Measurements from ENCODE around the gene MACROD2. TPM values are rescaled to one million over a fixed set of nuclear protein-coding genes. Genes with fewer than 3 reads are reported as not detected.

Gene MACROD2
- total RNA-seq, 1 donor from 2014 or later = 2.5 TPM

GRCh38 chr20:14232650-14233049, 237.3 kb downstream of the MACROD2 start:
- Mint-ChIP-seq H3K36me3 (ENCODE audit: unreplicated experiment) (no peaks in the 10 kb centered on the region), H3K27me3 (ENCODE audit: unreplicated experiment) (no peaks in the 10 kb centered on the region), H3K27ac (ENCODE audit: unreplicated experiment) (no peak overlapping the region), H3K4me3 (ENCODE audit: unreplicated experiment) (no peak overlapping the region), H3K4me1 (ENCODE audit: unreplicated experiment) (no peaks in the 10 kb centered on the region), H3K9me3 (ENCODE audit: unreplicated experiment) (peaks cover 4% of the 10 kb centered on the region)
- DNase-seq (ENCODE audit: extremely low spot score, unreplicated experiment) = no peak
- TF ChIP-seq CTCF (IDR thresholded peaks at IDR 0.05) = no peak

- no peak overlapping the region for H3K4me3 Mint-ChIP-seq (ENCODE audit: unreplicated experiment)
- no peaks in the 10 kb centered on the region for H3K27me3 Mint-ChIP-seq (ENCODE audit: unreplicated experiment)
- H3K36me3 Mint-ChIP-seq (ENCODE audit: unreplicated experiment) = no peaks in the 10 kb centered on the region
- H3K4me1 Mint-ChIP-seq (ENCODE audit: unreplicated experiment) = no peaks in the 10 kb centered on the region
- no peak for DNase-seq (ENCODE audit: extremely low spot score, unreplicated experiment)
- H3K27ac Mint-ChIP-seq (ENCODE audit: unreplicated experiment) = no peak overlapping the region
- H3K9me3 Mint-ChIP-seq (ENCODE audit: unreplicated experiment) = peaks cover 4% of the 10 kb centered on the region
- TF ChIP-seq CTCF (IDR thresholded peaks at IDR 0.05) = no peak
Observed at GRCh38 chr20:14234666-14235295, 239.5 kb downstream of the MACROD2 start.

GRCh38 chr20:14235355-14235754, 240.0 kb downstream of the MACROD2 start:
- DNase-seq (ENCODE audit: extremely low spot score, unreplicated experiment) = no peak
- Mint-ChIP-seq H3K9me3 (ENCODE audit: unreplicated experiment) (peaks cover 4% of the 10 kb centered on the region), H3K36me3 (ENCODE audit: unreplicated experiment) (no peaks in the 10 kb centered on the region), H3K27me3 (ENCODE audit: unreplicated experiment) (no peaks in the 10 kb centered on the region), H3K4me1 (ENCODE audit: unreplicated experiment) (no peaks in the 10 kb centered on the region), H3K27ac (ENCODE audit: unreplicated experiment) (no peak overlapping the region), H3K4me3 (ENCODE audit: unreplicated experiment) (no peak overlapping the region)
- TF ChIP-seq CTCF (IDR thresholded peaks at IDR 0.05) = no peak

- H3K4me1 Mint-ChIP-seq (ENCODE audit: unreplicated experiment) = no peaks in the 10 kb centered on the region
- no peak for DNase-seq (ENCODE audit: extremely low spot score, unreplicated experiment)
- no peak overlapping the region for H3K27ac Mint-ChIP-seq (ENCODE audit: unreplicated experiment)
- no peaks in the 10 kb centered on the region for H3K27me3 Mint-ChIP-seq (ENCODE audit: unreplicated experiment)
- no peaks in the 10 kb centered on the region for H3K36me3 Mint-ChIP-seq (ENCODE audit: unreplicated experiment)
- no peak for TF ChIP-seq CTCF (IDR thresholded peaks at IDR 0.05)
- H3K4me3 Mint-ChIP-seq (ENCODE audit: unreplicated experiment) = no peak overlapping the region
- H3K9me3 Mint-ChIP-seq (ENCODE audit: unreplicated experiment) = no peaks in the 10 kb centered on the region
Observed at GRCh38 chr20:14245368-14245970, 250.2 kb downstream of the MACROD2 start.

GRCh38 chr20:14259689-14260088, 264.4 kb downstream of the MACROD2 start:
- Mint-ChIP-seq H3K27me3 (ENCODE audit: unreplicated experiment) (no peaks in the 10 kb centered on the region), H3K9me3 (ENCODE audit: unreplicated experiment) (no peaks in the 10 kb centered on the region), H3K4me3 (ENCODE audit: unreplicated experiment) (no peak overlapping the region), H3K36me3 (ENCODE audit: unreplicated experiment) (no peaks in the 10 kb centered on the region), H3K4me1 (ENCODE audit: unreplicated experiment) (no peaks in the 10 kb centered on the region), H3K27ac (ENCODE audit: unreplicated experiment) (no peak overlapping the region)
- no peak for DNase-seq (ENCODE audit: extremely low spot score, unreplicated experiment)
- TF ChIP-seq CTCF (IDR thresholded peaks at IDR 0.05) = no peak

Measured in osteocyte (in vitro differentiated cells).